Fibroblast of peridontal ligament (primary cell): ENCODE measurements around the gene HSPA6.
"Not testable (repeated sequence)": the region's sequence is repeated elsewhere in the genome, so short reads cannot be mapped to it uniquely, and the experiment has no call there.

Source experiments
- DNase-seq: peaks from one replicate; pipeline ENCODE4 v3.0.0-alpha.2; 2010; ENCODE audit errors: extremely low read depth

The HSPA6 gene

DNA sequence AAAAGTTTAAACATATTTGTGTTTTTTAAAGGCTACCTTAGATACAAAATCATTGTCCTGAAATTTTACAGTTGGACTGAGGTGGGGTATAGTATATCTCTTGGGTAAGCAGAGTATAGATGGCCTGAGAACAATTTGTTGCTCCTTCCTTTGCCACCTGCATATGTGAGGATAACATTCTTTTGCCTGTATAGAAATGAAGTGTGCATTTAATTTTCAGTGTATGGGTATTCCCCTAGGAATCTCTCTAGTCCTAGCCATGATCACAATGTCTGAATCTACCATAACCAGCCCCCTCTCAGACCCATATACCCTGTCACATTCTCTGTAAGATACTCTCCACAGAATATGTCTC, 21.0 kb upstream of the HSPA6 start:
- DNase-seq: no peak

- no peak for DNase-seq
Observed at GRCh38 chr1:161505686-161506085, 18.7 kb upstream of the HSPA6 start.

DNA sequence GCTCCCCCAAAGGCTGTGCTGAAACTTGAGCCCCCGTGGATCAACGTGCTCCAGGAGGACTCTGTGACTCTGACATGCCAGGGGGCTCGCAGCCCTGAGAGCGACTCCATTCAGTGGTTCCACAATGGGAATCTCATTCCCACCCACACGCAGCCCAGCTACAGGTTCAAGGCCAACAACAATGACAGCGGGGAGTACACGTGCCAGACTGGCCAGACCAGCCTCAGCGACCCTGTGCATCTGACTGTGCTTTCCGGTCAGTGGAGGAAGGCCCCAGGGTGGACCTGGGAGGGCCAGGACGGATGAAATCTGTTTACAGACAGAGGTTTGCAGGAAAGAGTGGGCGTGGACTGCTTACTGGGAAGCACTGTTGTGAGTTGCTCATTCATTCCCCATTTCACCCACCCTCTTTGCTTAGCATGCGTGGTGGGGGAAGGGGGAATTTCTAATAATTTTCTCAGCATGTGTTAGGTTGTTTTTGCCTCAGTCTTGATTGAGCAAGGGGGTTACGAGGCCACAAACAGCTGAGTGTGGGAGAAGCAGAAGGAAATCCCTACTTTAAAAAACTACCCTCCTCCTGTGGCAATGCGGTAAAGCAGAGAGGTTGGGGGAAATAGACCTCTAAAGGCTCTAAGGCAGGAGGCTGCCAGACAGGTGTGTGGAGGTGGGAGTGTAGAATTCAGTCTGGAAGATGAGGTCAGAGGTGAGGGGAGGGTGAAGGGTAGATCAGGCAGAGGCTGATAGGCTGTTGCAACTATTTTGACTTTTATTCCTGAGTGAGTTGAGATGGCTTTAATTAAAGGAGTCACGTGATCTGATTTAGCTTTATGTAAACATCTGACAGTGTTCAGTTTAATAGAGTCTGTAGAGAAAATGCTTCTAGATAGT, 17.8 kb upstream of the HSPA6 start:
- peak; percentile 56 for DNase-seq

GRCh38 chr1:161510477-161510876, 13.9 kb upstream of the HSPA6 start:
- DNase-seq: no peak

DNA sequence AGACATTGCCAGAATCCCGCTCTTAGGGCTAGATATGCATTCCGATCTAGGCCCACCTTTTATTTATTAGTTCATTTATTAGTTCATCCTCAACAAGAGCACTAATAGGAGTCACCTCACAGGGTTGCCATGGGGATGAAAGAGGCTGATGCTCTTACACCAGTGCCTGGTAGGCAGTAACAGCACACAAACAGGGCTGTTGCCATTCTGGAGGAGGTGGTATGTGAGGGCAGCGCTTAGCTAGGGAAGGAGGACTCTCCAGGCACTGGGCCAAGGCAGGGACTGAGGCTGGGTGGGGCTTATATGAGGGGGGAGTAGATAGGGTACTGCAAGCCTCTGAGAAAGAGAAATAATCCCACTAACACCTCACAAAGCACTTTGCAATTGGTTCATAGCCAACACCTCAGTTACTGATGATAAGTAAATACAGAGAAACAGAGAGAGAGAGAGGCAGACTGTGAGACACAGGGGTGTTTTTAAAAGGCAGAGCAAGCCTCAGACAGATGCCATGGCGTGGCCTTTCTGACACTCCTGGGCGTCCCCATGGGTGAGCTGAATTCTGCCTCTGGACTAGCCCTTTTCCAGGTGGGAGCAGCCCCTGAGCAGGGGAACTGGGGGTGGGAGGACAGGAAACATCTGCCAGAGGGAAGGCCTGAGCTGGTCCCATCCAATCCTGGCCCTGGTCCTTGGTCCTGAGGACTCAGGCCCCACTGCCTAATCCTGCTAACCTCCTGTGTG, 13.2 kb upstream of the HSPA6 start:
- no peak for DNase-seq

DNA sequence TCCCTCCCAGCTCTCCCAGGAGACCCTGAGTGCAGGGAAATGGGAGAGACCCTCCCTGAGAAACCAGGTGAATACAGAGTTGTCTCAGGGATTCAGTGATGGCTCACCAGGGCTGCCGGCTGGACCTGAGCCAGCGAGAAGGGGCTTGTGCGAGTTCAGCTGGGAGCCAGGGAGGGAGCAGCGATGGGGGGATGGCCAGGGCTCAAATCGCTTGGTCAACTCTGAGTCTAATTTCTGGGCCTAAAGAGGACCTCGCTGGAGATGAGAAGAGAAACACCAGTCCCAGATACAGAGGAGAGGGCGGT, 12.6 kb upstream of the HSPA6 start:
- no peak for DNase-seq

- DNase-seq: not testable (repeated sequence)
Observed at GRCh38 chr1:161512636-161513447, 11.5 kb upstream of the HSPA6 start.

- DNase-seq: not testable (repeated sequence)
Observed at GRCh38 chr1:161513448-161513780, 10.9 kb upstream of the HSPA6 start.

DNA sequence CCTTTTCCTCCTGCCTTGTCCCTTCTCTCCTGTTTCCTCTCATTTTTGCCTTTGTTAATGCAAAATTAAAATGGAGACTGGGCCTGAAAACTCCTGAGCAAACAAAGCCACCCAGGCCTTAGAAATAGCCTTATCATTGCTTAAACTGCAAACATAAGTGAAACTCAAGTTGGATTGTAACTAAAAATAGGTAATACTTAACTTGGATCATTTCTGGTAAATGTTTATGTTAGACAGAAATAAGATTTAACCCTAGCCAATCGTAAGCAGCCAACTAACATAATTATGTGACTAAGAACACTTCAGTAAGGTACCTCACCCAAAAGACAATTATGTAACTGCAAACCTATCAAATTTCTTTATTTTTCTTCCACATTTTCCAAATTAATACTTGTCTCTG, 10.4 kb upstream of the HSPA6 start:
- peak; percentile 55 for DNase-seq

GRCh38 chr1:161523041-161523816, 1.1 kb upstream of the HSPA6 start:
- DNase-seq: not testable (repeated sequence)

DNA sequence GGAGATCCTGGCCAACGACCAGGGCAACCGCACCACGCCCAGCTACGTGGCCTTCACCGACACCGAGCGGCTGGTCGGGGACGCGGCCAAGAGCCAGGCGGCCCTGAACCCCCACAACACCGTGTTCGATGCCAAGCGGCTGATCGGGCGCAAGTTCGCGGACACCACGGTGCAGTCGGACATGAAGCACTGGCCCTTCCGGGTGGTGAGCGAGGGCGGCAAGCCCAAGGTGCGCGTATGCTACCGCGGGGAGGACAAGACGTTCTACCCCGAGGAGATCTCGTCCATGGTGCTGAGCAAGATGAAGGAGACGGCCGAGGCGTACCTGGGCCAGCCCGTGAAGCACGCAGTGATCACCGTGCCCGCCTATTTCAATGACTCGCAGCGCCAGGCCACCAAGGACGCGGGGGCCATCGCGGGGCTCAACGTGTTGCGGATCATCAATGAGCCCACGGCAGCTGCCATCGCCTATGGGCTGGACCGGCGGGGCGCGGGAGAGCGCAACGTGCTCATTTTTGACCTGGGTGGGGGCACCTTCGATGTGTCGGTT, 477 bp downstream of the HSPA6 start:
- DNase-seq: not testable (repeated sequence)

DNA sequence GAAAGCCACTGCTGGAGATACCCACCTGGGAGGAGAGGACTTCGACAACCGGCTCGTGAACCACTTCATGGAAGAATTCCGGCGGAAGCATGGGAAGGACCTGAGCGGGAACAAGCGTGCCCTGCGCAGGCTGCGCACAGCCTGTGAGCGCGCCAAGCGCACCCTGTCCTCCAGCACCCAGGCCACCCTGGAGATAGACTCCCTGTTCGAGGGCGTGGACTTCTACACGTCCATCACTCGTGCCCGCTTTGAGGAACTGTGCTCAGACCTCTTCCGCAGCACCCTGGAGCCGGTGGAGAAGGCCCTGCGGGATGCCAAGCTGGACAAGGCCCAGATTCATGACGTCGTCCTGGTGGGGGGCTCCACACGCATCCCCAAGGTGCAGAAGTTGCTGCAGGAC, 981 bp downstream of the HSPA6 start:
- not testable (repeated sequence) for DNase-seq

- DNase-seq: not testable (repeated sequence)
Observed at GRCh38 chr1:161525918-161526317, 1.6 kb downstream of the HSPA6 start.

GRCh38 chr1:161528550-161528949, 4.2 kb downstream of the HSPA6 start:
- DNase-seq: not testable (repeated sequence)

DNA sequence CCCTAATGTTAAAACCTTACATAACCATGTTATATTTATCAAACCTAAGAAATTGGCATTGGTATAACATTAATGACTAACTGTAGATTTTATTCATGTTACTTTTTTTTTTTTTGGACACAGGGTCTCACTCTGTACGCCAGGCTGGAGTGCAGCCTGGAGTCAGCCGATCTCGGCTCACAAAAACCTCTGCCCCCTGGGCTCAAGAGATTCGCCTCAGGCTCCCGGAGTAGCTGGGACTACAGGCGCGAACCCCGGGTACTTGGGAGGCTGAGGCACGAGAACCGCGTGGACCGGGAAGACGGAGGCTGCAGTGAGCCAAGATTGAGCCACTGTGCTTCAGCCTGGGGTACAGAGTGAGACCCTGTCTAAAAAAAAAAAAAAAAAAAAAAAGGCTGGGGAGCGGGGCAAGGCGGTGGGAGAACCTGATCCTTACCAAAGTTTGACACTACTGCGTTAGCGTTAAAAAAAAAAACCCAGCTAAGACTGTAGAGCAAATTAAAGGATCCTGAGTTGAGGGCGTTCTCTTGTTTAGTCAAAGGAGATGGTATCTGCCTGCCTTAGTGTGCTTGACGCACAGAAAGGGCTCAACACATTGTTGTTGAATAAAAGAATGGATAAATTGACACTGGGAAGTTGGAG, 5.2 kb downstream of the HSPA6 start:
- not testable (repeated sequence) for DNase-seq

GRCh38 chr1:161530158-161530557, 5.8 kb downstream of the HSPA6 start:
- DNase-seq: peak; percentile 84

DNA sequence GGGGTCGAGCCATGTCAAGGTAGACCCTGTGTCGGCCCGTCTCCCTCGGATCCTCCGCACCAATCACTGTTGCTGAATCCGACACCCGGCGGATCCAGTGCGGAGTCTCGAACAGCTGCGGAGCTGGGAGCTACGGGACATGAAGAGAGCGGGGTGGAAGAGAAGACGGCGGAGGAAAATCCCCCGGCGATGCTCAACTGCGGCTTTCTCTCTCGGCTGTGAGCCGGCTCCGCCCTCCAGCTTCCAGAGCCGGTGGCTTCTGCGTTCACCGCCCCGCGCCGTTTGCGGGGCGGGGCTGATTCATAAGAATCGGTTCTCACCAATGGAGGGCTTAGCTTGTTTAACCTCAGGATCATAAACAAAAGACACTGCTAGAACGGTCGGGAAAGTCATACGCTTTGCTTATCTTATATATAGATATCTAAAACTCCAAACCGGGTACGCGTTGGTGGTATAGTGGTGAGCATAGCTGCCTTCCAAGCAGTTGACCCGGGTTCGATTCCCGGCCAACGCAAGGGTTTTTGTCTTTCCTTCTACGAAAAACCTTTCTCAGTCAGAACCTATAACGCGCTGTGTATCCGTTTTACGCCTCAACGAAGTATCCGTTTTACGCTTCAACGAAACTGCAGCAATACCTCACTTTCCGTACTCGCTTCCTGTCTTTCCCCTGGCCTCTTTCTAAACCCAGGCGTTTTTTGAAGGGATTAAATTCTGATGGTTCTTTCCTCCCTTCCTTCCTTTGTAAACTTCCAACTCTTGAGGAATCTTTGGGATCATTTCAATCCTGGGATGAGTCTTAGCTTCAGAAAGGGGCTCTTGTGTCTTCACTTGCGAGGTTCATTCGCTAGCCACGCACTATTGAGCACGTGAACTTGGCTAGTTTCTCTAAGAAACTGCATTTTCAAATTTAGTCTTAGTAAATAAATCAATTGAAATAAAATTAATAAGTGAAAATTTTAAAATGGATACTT, 6.6 kb downstream of the HSPA6 start:
- DNase-seq: peak; percentile 94

GRCh38 chr1:161531986-161532643, 7.8 kb downstream of the HSPA6 start:
- no peak for DNase-seq
